IPS-20b (cell line): ENCODE data around the gene CCNH.

Experiments
- H3K27ac ChIP-seq: one replicate; pipeline ENCODE4 v1.5.1; 2013; ENCODE audit warnings: low read length
- H3K27me3 ChIP-seq: 2 replicates; pipeline ENCODE4 v1.6.1; 2013; ENCODE audit warnings: mild to moderate bottlenecking, low read length, inconsistent platforms; ENCODE audit not compliant: insufficient read depth
- H3K36me3 ChIP-seq: 2 replicates; pipeline ENCODE4 v1.6.1; 2013; ENCODE audit warnings: low read depth, mild to moderate bottlenecking, inconsistent platforms, low read length, moderate library complexity; ENCODE audit not compliant: insufficient read depth
- H3K4me1 ChIP-seq: 2 replicates; pipeline ENCODE4 v1.6.1; 2013; ENCODE audit warnings: mild to moderate bottlenecking, control low read depth, inconsistent platforms, low read length, moderate library complexity; ENCODE audit not compliant: insufficient read depth
- H3K4me3 ChIP-seq: 2 replicates; pipeline ENCODE4 v1.5.1; 2013; ENCODE audit warnings: mild to moderate bottlenecking, low read length, inconsistent platforms
- H3K9ac ChIP-seq: 2 replicates; pipeline ENCODE4 v1.6.1; 2013; ENCODE audit warnings: low read depth, mild to moderate bottlenecking, inconsistent platforms, low read length, moderate library complexity
- H3K9me3 ChIP-seq: 2 replicates; pipeline ENCODE4 v1.6.1; 2013; ENCODE audit warnings: mild to moderate bottlenecking, low read depth, low read length, inconsistent platforms; ENCODE audit not compliant: insufficient read depth

The CCNH gene

DNA sequence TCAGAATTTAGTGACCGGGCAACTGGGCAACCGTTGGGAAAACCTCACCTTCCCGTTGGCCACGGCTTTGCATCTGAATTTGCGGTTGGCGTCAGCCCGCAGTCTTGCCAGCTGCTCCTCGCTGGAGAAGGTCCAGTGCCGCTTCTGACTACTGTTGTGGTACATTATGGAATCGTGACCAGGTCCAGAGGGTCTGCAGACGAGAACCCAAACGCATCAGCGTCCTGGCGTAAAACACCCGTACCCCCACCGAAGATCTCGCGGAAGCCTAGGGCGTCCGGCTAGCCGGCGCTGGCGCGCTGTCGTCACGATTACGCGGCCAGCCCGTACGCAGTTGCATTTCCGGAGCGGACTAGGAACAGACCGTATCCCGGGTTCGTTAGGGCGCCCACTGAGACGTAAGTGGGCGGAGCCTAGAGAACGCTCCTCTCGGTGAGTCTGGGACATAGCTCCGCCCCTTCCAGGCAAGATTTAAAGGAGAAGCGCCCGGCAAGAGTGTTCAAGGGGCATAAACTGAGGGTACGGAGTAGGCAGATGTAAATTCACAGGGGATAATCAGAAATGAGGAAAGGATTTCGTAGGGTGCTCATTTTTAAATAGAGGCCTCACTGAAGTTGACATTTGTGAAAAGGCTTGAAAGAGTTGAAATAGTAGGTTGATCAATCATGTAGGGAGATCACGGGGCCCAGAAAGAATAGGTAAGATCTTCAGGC, at the start of gene CCNH:
TSS of gene CCNH (minus strand) at position 301 of the 713 bp plus-strand sequence. CDS start at position 165, 136 bp downstream.
- Histone ChIP-seq H3K36me3 (peaks cover 35% of the 10 kb centered on the region), H3K9ac (peak within 1 kb of the TSS; percentile 93), H3K27ac (peak within 1 kb of the TSS; percentile 11), H3K4me1 (peaks cover 5% of the 10 kb centered on the region; the same call in 1 of the 2 replicates), H3K9me3 (no peaks in the 10 kb centered on the region), H3K27me3 (no peaks in the 10 kb centered on the region), H3K4me3 (peak within 1 kb of the TSS; percentile 84)

DNA sequence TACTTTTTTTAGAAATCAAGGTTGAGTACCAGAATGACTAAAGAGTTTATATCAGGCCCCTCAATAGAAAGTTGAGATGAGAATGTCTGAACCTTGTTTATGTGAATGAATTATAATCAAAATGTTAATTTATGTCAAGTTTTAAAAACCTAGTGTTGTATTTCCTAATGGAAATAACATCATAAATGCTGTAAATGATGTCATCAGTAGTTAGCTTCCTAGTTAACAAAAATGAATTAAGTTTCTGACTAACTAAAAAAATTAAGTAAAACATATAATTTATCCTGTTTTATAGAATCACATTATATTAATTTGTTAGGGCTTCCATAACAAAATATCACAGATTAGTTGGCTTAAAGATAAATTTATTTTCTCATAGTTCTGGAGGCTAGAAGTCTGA, 45.0 kb upstream of the CCNH start:
- Histone ChIP-seq H3K27me3 (no peaks in the 10 kb centered on the region), H3K36me3 (no peaks in the 10 kb centered on the region), H3K4me3 (no peak overlapping the region), H3K9ac (no peak overlapping the region), H3K27ac (no peak overlapping the region), H3K4me1 (no peaks in the 10 kb centered on the region; the same call in 1 of the 2 replicates), H3K9me3 (no peaks in the 10 kb centered on the region)

- H3K27ac ChIP-seq: no peak overlapping the region
- no peaks in the 10 kb centered on the region for H3K36me3 ChIP-seq
- H3K27me3 ChIP-seq: no peaks in the 10 kb centered on the region
- H3K4me3 ChIP-seq: no peak overlapping the region
- no peaks in the 10 kb centered on the region for H3K4me1 ChIP-seq
- no peaks in the 10 kb centered on the region for H3K9me3 ChIP-seq
- H3K9ac ChIP-seq: no peak overlapping the region
Measured at GRCh38 chr5:87453801-87454200, 41.1 kb upstream of the CCNH start.

GRCh38 chr5:87452837-87453236, 40.1 kb upstream of the CCNH start:
- no peak overlapping the region for H3K27ac ChIP-seq
- H3K9ac ChIP-seq: no peak overlapping the region
- H3K4me1 ChIP-seq: no peaks in the 10 kb centered on the region
- H3K27me3 ChIP-seq: no peaks in the 10 kb centered on the region
- H3K36me3 ChIP-seq: no peaks in the 10 kb centered on the region
- H3K9me3 ChIP-seq: no peaks in the 10 kb centered on the region
- H3K4me3 ChIP-seq: no peak overlapping the region

GRCh38 chr5:87442419-87442818, 29.7 kb upstream of the CCNH start:
- no peaks in the 10 kb centered on the region for H3K4me1 ChIP-seq
- H3K9ac ChIP-seq: no peak overlapping the region
- no peaks in the 10 kb centered on the region for H3K27me3 ChIP-seq

GRCh38 chr5:87438231-87438630, 25.5 kb upstream of the CCNH start:
- H3K27ac ChIP-seq: no peak overlapping the region
- H3K4me1 ChIP-seq: no peaks in the 10 kb centered on the region
- no peaks in the 10 kb centered on the region for H3K9me3 ChIP-seq
- no peak overlapping the region for H3K4me3 ChIP-seq
- H3K36me3 ChIP-seq: no peaks in the 10 kb centered on the region
- H3K9ac ChIP-seq: no peak overlapping the region
- H3K27me3 ChIP-seq: no peaks in the 10 kb centered on the region

More at GRCh38 chr5:87442419-87442818, 29.7 kb upstream of the CCNH start:
- Histone ChIP-seq H3K4me3 (no peak overlapping the region), H3K9me3 (no peaks in the 10 kb centered on the region), H3K27ac (no peak overlapping the region), H3K36me3 (no peaks in the 10 kb centered on the region)

DNA sequence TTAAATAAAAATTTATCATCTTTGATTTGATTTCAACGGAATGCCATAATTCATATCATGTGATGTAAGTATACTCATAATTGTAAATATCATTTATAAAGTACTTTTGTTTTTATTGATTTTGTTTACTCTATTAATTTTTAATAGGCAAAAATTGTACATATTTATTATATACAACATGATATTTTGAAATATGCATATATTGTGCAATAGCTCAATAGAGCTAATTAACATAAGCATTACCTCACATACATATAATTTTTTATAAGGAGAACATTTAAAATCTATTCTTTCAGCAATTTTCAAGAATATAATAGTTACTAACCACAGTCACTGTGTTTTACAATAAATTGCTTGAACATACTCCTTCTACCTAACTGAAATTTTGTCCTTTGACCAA, 25.0 kb upstream of the CCNH start:
- Histone ChIP-seq H3K27me3 (no peaks in the 10 kb centered on the region), H3K9ac (no peak overlapping the region), H3K4me3 (no peak overlapping the region), H3K36me3 (no peaks in the 10 kb centered on the region), H3K27ac (no peak overlapping the region), H3K4me1 (no peaks in the 10 kb centered on the region), H3K9me3 (no peaks in the 10 kb centered on the region)

DNA sequence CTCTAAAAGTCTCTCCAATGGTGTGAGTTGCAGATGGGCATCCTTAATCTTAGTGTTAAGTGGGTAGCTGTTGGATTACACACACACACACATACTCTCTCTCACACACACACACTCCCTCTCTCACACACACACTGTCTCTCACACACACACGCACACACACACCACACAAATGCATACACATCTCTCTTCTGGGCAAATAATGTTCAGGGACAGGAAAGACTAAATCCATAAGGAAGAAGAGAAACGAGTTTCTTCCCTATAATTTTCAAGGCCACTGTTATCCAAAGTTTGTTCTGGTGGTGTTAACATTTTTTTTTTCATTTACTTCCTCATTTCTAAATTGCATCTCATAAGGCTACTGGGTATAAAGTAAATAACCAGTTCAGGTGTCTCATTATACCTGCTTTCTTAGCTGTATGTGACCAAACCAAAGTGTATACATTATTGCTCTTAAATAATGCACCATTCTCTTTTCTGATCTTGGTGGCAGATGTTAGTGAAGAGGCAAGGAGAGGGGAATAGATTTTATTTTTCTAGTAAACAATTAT, 22.5 kb upstream of the CCNH start:
- H3K4me1 ChIP-seq: no peaks in the 10 kb centered on the region
- H3K4me3 ChIP-seq: no peak overlapping the region
- H3K27ac ChIP-seq: no peak overlapping the region
- H3K36me3 ChIP-seq: no peaks in the 10 kb centered on the region
- no peaks in the 10 kb centered on the region for H3K27me3 ChIP-seq
- H3K9me3 ChIP-seq: no peaks in the 10 kb centered on the region
- no peak overlapping the region for H3K9ac ChIP-seq

- no peaks in the 10 kb centered on the region for H3K4me1 ChIP-seq
- no peak overlapping the region for H3K9ac ChIP-seq
- H3K9me3 ChIP-seq: no peaks in the 10 kb centered on the region
- no peaks in the 10 kb centered on the region for H3K36me3 ChIP-seq
- H3K4me3 ChIP-seq: no peak overlapping the region
- no peak overlapping the region for H3K27ac ChIP-seq
- H3K27me3 ChIP-seq: no peaks in the 10 kb centered on the region
Measured at GRCh38 chr5:87434461-87434860, 21.7 kb upstream of the CCNH start.

DNA sequence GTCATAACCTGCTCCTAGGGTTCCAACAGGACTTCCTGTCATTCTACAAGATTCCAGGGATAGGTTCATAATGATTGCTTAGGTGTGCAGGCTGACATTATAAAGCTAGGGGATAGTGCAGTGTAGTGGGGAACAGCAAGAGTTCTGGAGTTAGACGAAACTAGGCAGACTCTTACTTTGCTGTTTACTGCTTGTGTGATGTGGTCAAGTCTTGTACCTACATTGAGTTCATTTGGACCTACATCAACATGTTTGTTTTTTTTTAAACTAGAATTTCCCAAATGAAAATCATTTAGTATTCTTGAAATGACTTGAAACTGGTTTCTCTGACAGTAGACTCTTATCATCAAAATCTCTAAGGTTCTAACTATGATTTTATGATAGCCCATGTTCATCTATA, 21.2 kb upstream of the CCNH start:
- Histone ChIP-seq H3K4me3 (no peak overlapping the region), H3K4me1 (no peaks in the 10 kb centered on the region), H3K9me3 (no peaks in the 10 kb centered on the region), H3K27me3 (no peaks in the 10 kb centered on the region), H3K27ac (no peak overlapping the region), H3K9ac (no peak overlapping the region), H3K36me3 (no peaks in the 10 kb centered on the region)

- Histone ChIP-seq H3K4me1 (no peaks in the 10 kb centered on the region), H3K36me3 (no peaks in the 10 kb centered on the region), H3K27ac (no peak overlapping the region), H3K4me3 (no peak overlapping the region), H3K27me3 (no peaks in the 10 kb centered on the region), H3K9me3 (no peaks in the 10 kb centered on the region), H3K9ac (no peak overlapping the region)
Measured at GRCh38 chr5:87432460-87432859, 19.7 kb upstream of the CCNH start.

DNA sequence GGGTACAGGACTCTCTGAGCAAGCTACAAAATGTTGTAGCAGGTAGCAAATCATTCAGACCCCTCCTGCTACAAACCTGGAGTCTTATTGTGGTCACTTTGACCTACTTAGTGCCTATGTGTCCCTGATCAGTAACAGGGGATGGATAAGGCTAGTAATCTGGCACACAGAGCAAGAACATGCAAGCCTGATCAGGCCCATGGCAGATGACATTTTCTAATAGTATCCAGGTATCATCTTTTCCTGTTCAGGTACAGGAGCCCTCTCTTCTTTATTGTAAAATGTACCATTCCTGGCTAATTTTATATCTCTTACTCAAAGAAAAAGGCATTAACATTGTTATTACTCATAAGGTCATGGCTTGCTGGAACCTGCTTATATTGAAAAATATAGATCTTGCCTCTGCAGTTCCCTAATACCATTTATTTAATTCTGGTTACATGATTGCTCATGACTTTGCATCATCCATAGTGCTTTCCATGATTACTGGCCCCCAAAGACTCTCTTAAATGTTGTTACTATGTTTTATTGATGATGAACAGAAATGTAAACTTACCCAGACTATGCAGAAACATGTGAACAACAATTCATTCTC, 18.2 kb upstream of the CCNH start:
- H3K4me3 ChIP-seq: no peak overlapping the region

More for the DNA sequence above, 18.2 kb upstream of the CCNH start:
- H3K4me1 ChIP-seq: no peaks in the 10 kb centered on the region
- H3K9me3 ChIP-seq: no peaks in the 10 kb centered on the region
- no peaks in the 10 kb centered on the region for H3K36me3 ChIP-seq
- no peak overlapping the region for H3K9ac ChIP-seq
- no peaks in the 10 kb centered on the region for H3K27me3 ChIP-seq
- H3K27ac ChIP-seq: no peak overlapping the region
